Activated T-helper 1 cell treated with Interleukin-2 at 50 U/mL for 16 hours (primary cell): Measurements from ENCODE around the gene HSPB7.
"Not testable (repeated sequence)": the region's sequence is repeated elsewhere in the genome, so short reads cannot be mapped to it uniquely, and the experiment has no call there.

Source experiments
- DNase-seq: peaks from one replicate; pipeline ENCODE4 v3.0.0-alpha.2; 2020; ENCODE audit warnings: low read depth

HSPB7 gene

DNA sequence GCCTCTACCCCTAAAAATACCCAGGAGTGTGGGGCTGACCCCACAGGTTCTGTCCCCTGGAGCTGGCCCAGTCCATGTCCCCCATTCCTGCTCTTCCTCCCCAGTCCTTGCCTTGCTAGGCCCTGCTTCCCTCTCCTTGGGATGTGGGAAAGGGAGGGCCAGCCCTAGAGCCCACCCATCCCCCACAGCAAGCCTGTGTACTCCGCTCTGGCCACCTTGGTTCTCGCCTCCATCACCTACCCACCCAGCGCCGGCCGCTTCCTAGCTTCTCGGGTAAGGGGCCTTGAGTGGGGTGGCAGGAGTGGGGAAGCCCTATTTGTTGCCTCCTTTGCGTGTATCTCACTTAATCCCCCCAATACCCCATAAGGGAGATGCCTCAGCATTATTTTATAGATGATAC lies 32.5 kb upstream of the HSPB7 start:
- no peak for DNase-seq

DNA sequence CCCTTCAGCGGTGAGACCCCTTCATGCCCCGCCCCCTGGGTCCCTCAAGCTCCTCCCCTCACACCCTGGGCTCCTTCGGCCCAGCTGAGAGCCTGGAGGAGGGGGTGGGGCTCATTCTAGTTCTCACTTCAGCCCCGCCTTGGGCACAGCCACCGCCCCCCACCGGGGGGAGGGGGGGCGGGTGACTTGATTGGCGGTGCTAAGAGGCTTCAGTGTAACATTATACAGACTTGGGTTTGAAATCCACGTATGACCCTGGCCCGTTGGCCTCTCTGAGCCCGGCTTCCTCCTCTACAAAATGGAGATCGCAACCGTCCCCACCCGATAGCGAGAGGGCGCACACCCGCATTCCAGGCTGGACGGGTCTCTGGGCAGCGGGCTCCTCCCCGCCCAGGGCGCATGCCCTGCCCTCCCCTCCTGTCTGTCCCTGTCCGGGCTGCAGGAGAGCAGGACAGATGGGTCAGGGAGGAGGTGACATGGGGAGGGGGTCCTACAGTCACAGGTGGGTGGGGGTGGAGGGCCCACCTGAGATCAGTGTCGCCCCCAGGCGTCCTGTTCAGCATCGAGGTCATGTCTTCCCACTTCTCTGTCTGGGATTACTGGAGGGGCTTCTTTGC lies 30.8 kb upstream of the HSPB7 start:
- no peak for DNase-seq

DNA sequence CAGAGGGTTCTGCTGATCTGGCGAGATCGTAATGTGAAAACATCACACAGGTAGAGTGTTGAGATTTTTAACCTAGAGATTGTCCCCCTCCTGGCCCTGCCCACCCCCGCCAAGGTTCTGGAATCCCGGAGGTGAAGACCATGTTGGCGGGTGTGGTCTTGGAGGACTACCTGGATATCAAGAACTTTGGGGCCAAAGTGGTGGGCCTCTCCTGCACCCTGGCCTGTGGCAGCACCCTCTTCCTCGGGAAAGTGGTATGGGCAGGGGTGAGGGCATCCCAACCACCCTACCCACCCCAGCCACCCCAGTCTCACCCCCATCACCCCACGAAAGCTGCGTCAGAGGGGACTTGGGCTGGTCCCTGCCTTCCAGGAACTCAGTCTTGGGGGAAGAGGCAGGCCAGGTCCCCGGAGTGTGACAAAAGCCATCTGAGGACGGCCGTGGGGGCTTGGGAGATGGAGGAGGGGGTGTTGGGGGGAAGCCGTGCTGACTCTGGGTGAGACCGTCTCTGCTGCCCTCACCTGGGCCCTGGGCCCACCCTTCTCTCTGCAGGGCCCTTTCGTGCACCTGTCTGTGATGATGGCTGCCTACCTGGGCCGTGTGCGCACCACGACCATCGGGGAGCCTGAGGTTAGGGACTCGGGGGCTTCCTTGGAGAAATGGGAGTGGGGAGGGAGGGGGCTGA lies 30.1 kb upstream of the HSPB7 start:
- DNase-seq, result no peak

DNA sequence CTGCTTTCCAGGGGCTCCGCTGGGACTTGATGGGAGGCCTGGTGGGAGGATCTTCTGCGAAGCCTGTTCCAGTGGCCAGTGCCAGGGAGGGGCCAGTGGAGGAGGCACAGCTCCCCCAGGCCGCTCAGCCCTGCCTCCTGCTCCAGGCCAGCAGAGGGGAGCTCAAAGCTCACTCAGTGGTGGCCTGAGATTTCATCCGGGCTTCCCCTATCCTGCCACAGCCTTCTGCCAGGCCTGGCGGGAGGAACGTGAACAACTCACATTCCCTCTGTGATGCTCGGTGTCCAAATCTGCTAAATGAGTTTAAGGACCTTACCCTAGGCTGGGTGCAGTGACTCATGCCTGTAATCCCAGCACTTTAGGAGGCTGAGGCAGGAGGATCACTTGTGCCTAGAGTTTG lies 29.0 kb upstream of the HSPB7 start:
- no peak for DNase-seq

DNA sequence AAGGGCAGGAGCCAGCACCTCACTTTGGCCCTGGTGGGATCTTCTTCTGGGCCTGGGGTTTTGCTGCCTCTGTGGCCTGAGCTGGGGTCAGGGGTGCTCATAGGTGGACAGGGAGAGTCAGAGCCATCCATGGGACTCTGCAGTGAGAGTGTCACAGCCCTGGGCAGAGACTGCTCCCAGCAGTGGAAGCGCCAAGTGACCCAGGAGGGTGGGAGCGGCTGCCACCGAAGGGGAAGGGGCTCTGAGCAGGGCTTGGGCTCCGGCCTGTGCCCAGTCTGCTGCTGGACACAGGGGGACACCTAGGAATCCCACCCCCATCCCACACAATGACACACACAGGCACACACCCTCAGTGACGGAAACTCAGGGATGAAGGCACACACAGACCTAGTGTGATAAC lies 26.1 kb upstream of the HSPB7 start:
- no peak for DNase-seq

DNA sequence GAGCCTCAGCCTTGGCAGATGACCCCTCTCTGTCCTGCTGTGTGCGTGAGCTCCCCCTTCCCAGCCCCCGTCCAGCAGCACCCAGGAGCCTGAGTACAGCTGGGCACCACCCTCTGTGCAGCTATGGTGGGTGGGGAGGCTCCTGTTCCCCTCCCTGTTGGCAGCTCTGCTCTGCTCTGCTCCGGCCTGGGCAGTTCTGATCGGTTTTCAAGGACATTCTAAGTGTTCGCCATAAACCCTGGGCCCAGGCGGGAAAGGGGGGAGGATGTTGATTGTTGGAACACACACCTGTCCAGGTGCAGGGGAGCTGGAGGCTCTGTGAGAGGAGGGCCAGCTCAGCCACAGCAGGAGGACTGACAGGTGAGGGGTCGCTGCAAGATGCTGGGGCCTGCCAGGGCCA lies 25.7 kb upstream of the HSPB7 start, which contains the start of gene CLCNKB:
Gene CLCNKB, plus strand, starts transcription at position 262 of the 400 bp plus-strand sequence. CDS start 711 bp downstream, outside the sequence.
- no peak for DNase-seq

DNA sequence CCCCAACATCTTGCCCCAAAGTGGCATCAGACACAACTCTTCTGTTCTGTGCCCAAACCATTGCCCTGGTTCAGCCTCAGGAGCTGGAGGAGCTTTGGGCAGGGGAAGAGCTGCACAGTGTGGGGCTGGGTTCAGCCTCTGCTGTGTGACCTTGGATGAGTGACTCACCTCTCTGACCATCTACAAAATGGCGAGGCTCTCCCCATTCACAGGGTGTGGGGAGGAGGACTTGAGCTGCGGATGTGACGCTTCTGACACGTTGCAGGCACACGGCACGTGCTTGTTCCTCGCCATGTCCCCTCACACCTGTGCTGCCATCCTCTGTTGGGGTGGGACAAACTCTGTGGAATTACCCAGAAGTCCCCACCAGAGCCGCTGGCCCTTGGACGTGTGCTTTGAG lies 24.8 kb upstream of the HSPB7 start:
- DNase-seq, result not testable (repeated sequence)

DNA sequence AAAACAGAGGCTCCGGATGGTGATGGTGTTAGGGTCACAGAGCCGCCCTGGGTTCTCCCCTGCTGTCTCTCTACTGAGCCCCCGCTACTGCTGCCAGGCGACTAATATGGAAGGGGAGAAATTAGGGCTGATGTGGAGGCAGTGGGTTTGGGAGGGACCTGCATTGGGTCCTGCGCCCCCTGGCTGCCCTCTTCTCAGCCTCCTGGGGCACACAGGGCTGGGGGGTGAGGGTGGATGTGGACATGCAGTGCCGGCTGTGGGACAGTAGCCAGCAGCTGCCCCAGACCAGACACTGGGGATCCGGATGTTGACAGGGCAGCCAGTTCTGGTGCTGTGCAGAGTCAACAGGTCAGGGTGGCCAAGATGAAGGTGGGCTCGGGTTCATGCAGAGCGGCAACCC lies 24.3 kb upstream of the HSPB7 start:
- DNase-seq, result no peak

DNA sequence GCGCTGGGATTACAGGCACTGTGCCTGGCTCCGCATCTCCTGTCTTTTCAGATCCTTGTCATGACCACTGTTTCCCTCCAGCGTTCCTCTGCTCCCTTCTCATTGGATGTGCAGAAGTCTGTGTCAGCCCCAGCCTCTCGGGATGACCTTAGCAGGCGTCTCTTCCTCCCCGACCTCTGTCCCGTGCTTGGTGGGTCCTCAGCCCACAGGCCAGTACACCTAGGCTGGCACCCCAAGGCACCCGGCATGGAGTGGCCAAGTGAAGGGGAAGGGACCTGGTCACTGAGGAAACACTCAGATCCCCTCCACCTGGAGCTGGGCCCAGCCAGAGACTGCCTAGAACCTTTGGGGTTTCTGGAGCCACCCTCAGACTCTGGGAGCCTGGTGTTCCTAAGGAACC lies 23.4 kb upstream of the HSPB7 start:
- DNase-seq, result no peak

DNA sequence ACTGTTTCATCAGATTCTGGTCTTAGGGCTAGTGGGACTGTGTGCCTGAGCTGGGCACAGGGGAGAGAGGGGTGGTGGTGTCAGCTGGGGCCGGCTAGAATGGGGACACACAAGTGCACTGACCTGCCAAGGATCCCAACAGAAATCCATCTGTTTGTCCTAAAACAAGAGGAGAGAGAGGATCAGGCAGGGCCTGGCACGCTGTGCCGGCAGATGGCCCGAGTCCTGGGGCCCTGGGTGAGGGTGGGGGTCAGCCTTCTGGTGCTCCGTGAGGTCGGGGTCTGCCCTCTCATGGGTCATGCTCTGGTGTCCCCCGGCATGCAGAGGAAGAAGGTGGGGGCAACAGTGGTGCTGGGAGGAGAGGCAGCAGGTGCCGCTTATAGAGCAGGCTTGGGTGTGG lies 22.0 kb upstream of the HSPB7 start:
- not testable (repeated sequence) for DNase-seq

DNA sequence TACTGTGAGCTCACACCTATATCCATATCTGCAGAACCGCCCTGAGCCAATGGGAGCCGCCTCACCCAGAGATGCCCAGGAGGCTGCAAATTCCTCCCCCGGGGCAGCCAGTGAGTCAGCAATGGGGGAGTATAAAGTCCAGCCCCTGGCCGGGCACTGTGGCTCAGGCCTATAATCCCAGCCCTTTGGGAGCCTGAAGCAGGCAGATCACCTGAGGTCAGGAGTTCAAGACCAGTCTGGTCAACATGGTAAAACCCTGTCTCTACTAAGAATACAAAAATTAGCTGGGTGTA lies 20.7 kb upstream of the HSPB7 start:
- DNase-seq, result no peak

DNA sequence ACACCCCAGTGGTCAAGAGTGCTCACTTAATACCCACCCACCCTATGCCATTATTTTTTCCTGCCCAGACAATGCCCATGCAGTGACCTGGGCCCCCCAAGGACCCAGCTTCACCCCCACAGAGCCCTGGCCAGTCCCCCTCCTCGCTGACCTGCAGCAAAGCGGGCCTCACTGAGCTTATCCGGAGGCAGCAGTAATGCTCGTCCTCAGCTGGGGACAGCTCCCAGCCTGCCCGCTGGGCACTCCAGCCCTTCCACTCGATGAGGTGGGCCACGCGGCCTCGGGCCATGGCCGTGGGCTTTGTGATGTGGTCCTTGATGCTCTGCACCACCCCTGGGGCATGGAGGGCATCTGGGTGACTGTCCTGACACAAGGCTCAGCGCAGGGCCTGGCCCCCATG lies 18.6 kb upstream of the HSPB7 start:
- not testable (repeated sequence) for DNase-seq

DNA sequence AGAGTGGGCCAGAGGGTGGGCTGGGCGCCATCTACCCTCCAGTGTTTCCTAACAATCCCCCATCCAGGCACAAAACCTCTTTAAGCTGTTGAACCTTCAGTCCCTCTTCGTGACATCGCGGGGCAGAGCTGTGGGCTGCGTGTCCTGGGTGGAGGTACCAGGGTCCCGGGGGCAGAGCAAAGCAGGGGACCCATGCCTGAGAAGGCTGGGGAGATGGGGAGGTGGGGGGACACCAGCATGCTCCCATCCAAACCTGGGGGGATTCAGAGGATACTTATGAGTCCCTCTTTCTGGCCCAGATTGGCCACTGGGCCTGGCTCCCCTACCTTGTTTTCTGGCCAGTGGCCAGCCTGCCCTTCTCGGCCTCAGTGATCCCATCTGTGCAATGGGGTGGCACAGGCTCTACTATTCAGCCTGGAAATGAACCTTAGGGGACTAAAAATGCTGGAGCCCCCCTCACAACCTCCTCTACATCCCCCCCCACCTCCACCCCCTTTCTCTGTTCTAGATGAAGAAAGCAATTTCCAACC lies 15.3 kb upstream of the HSPB7 start:
- not testable (repeated sequence) for DNase-seq

DNA sequence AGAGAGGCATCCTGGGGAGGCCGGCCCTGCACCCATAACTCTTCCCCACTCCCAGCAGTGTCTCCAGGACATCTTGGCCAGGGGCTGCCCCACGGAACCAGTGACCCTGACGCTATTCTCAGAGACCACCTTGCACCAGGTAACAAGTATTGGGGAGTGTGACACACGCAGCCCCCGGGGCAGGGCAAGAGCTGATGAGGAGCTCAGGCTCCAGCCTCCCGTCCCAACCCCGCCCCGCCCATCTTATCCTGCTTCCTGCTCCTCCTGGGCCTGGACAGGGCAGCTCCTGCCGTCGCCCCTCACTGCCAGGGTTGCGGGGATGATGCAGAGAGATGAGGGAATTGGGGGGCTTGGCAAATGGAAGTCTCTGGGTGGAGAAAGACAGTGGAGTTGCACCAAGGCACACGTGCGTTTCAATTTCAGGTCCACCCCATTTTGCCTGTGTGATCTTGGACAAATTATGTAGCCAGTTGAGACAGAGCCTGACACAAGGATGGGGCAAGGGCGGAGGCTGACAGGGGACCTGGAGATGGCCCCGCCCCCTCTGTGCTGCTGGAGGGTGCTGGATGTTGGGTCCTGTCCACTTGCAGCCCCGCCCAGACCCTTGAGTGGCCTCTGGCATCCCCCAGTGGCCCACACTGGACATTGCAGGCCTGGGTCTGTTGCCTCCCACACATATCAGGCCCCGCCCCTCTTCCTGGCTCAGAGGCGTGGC lies 14.7 kb upstream of the HSPB7 start:
- no peak for DNase-seq

DNA sequence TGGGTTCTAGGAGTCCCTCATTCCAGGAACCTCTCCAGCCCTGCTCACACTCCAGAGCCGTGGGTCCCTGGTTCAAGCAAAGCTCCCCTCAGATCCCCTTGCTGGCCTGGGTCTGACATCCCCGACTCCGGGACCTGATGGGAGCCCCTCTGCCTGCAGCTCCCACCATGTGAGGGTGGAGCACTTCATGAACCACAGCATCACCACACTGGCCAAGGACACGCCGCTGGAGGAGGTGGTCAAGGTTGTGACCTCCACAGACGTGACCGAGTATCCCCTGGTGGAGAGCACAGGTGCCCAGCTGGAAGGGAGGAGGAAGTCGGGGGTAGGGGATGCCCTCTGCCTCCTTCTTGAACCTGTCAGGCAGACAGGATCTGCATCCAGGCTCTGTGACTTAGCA lies 13.7 kb upstream of the HSPB7 start:
- DNase-seq, result no peak

DNA sequence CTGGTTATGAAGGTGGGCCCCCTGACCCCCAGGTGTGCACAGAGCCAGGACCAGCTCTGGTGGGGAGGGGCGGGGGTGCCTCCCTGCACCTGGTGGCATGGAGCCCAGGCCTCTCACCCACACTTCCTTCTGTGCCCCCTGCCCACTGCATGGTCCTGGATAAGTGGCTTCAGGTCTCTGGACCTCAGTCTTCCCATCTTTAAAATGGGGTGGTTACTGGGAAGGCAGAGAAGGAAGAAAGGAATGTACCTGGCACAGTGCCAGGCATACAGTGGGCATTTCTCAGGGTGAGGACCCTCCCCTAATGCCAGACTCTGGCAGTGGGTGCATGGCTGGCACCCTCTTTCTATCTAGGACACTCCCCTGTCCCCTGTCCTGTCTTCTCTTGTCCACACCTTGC lies 11.4 kb upstream of the HSPB7 start:
- no peak for DNase-seq

DNA sequence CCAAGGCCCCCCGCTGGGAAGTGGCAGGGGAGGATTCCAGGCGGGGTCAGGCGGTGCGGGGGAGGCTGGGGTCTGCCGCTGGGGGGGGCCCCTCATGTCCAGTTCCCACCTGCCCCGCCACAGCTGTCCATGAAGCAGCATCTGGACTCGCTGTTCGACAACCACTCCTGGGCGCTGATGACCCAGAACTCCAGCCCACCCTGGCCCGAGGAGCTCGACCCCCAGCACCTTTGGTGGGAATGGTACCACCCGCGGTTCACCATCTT lies 11.1 kb upstream of the HSPB7 start:
- not testable (repeated sequence) for DNase-seq

DNA sequence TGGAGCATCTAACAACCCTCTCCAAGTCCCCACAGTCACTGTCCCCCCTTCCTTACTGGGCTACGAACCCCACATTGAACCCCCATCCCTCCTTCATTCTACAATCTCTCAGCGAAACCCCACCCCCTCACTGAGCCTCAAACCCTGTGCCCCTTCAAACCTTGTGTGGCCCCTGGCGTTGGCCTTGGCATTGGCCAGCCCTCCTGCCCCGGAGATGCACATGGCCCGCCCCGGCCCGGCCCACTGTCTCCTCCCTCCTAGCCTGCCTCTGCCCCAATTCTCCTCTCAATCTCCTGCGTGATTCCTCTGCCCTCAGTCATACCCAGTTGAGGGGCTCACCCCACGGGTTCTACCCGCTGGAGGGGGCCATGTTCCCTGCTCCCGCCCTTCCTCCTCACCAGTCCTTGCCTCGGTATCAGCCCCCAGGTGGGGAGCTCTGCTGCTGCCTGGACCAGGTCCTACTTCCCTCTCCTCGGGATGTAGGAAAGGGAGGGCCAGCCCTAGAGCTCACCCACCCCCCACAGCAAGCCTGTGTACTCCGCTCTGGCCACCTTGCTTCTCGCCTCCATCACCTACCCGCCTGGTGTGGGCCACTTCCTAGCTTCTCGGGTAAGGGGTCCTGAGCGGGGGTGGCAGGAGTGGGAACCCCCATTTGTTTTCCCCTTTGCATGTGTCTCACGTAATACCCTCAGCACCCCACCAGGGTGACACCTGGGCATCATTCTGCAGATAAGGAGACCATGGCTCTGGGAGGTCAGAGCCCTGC lies 10.6 kb upstream of the HSPB7 start:
- DNase-seq, result no peak

DNA sequence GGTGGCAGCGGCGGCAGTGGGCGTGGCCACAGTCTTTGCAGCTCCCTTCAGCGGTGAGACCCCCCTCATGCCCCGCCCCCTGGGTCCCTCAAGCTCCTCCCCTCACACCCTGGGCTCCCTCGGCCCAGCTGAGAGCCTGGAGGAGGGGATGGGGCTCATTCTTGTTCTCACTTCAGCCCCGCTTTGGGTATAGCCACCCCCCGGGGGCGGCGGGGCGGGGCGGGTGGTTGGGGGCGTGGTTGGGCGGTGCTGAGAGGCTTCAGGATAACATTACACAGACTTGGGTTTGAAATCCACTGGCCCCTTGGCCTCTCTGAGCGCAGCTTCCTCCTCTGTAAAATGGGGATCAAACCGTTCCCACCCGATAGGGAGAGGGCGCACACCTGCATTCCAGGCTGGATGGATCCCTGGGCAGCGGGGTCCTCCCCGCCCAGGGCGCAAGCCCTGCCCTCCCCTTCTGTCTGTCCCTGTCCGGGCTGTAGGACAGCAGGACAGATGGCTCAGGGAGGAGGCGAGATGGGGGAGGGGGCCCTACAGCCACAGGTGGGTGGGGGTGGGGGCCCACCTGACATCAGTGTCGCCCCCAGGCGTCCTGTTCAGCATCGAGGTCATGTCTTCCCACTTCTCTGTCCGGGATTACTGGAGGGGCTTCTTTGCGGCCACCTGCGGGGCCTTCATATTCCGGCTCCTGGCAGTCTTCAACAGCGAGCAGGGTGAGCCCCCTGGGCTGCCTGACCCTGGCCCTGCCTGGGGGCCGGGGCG lies 9.1 kb upstream of the HSPB7 start:
- DNase-seq, result no peak

DNA sequence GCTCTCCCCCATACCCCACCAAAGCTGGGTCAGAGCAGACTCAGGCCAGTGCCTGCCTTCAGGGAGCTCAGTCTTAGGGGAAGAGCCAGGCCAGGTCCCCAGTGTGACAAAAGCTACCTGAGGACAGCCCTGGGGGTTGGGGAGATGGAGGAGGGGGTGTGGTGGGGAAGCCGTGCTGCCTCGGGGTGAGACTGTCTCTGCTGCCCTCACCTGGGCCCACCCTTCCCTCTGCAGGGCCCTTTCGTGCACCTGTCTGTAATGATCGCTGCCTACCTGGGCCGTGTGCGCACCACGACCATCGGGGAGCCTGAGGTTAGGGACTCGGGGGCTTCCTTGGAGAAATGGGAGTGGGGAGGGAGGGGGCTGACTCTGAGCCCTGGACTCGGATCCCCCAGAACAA lies 8.5 kb upstream of the HSPB7 start:
- not testable (repeated sequence) for DNase-seq

DNA sequence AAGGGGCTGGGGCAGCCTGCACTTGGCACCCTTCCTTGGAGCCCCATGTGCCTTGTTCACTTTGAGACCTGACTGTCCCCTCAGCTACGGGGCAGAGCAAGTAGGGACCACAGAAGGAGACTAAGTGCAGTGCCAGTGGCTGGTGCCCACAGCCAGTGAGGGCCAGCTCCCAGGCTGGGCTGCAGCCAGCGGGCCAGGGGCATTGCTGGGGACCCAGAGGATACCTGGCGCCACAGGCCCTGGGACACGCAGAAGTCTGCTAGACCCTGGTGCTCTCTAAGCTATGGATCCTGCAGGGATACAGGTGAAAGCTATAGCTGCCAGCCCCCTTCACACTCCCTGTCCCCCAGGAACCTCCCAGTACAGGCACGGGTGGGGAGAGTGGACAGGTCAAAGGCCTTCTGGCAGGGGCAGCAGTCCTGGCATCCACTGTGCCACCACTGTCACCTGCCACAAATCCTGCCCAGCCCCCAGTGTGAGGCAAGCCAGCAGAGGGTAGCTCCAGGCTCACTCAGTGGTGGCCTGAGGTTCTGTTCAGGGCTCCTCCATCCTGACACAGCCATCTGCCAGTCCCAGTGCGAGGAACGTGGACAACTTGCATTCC lies 5.3 kb upstream of the HSPB7 start:
- DNase-seq, result no peak

DNA sequence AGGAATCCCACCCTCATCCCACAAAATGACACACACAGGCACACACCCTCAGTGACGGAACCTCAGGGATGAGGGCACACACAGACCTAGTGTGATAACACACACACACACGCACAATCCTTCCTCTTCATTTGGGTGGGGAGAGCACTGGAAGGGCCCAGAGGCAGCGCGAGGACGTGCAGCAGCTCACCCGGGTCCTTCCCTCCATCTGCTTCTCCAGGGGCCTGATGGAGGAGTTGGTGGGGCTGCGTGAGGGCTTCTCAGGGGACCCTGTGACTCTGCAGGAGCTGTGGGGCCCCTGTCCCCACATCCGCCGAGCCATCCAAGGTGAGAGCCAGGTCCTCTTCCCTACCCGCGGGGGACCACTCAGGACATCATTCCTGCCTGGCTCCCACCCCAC lies 4.5 kb upstream of the HSPB7 start:
- DNase-seq, result no peak
